ENCODE results near the gene UFC1. TPM values are rescaled to one million over a fixed set of nuclear protein-coding genes. Genes with fewer than 3 reads are reported as not detected.

The UFC1 gene
- total and polyA plus RNA-seq, 2 of the 13 experiments (the other 11 are each of a cell fraction or from before 2014, with no cell fraction given): 72.8 to 85.2 TPM

- TF ChIP-seq REL (CRISPR knock-in tag; conservative IDR thresholded peaks at IDR 0.05) (no peak), ZNF512 (CRISPR knock-in tag; IDR thresholded peaks at IDR 0.05) (no peak), SALL1 (CRISPR knock-in tag; IDR thresholded peaks at IDR 0.05) (peak; percentile 75), ZFX (CRISPR knock-in tag; IDR thresholded peaks at IDR 0.05; ENCODE audit: low read depth) (peak; percentile 91), NR1H2 (CRISPR knock-in tag; IDR thresholded peaks at IDR 0.05; ENCODE audit: borderline replicate concordance, low read depth) (no peak), MATR3 (CRISPR knock-in tag; IDR thresholded peaks at IDR 0.05) (no peak), HNRNPH1 (optimal IDR thresholded peaks at IDR 0.05; ENCODE audit: low read depth, low read length) (no peak), GATAD2A (CRISPR knock-in tag; IDR thresholded peaks at IDR 0.05) (peak; percentile 63; the same call in 1 of the 2 replicates), ARNT (IDR thresholded peaks at IDR 0.05) (no peak), ZFP1 (CRISPR knock-in tag; IDR thresholded peaks at IDR 0.05) (no peak), TBX3 (IDR thresholded peaks at IDR 0.05; ENCODE audit: borderline replicate concordance) (0 out of 2 replicates have a peak, but pooled peaks have one; percentile 35), SMYD3 (CRISPR knock-in tag; IDR thresholded peaks at IDR 0.05) (0 out of 2 replicates have a peak, but pooled peaks have one; percentile 74), RCOR2 (CRISPR knock-in tag; IDR thresholded peaks at IDR 0.05) (no peak), ZSCAN29 (CRISPR knock-in tag; conservative IDR thresholded peaks at IDR 0.05) (peak; percentile 96), ZNF460 (CRISPR knock-in tag; IDR thresholded peaks at IDR 0.05; ENCODE audit: borderline replicate concordance) (no peak), ATF7 (IDR thresholded peaks at IDR 0.05) (no peak), ATF7 (CRISPR knock-in tag; IDR thresholded peaks at IDR 0.05) (peak; percentile 77; the same call in 1 of the 2 replicates), SUZ12 (IDR thresholded peaks at IDR 0.05; ENCODE audit: low read depth, low read length) (no peak), ZNF576 (CRISPR knock-in tag; IDR thresholded peaks at IDR 0.05) (no peak; the same call in 1 of the 2 replicates), TOE1 (CRISPR knock-in tag; IDR thresholded peaks at IDR 0.05) (no peak; the same call in 1 of the 2 replicates), PPARG (CRISPR knock-in tag; conservative IDR thresholded peaks at IDR 0.05) (peak; percentile 24; the same call in 1 of the 2 replicates), SKI (IDR thresholded peaks at IDR 0.05; ENCODE audit: partially characterized antibody) (peak; percentile 60), ZNF83 (CRISPR knock-in tag; IDR thresholded peaks at IDR 0.05; ENCODE audit: borderline replicate concordance) (peak; percentile 51; the same call in 1 of the 2 replicates), RFXAP (CRISPR knock-in tag; IDR thresholded peaks at IDR 0.05; ENCODE audit: borderline replicate concordance) (no peak; the same call in 1 of the 2 replicates), ZNF264 (CRISPR knock-in tag; IDR thresholded peaks at IDR 0.05) (peak; percentile 99), NCOA5 (CRISPR knock-in tag; IDR thresholded peaks at IDR 0.05) (no peak), TCF7L2 (IDR thresholded peaks at IDR 0.05; ENCODE audit: low read depth, low read length) (no peak), RBFOX2 (IDR thresholded peaks at IDR 0.05; ENCODE audit: low read depth, low read length) (peak; percentile 86), SP2 (CRISPR knock-in tag; IDR thresholded peaks at IDR 0.05) (no peak), PCBP2 (optimal IDR thresholded peaks at IDR 0.05; ENCODE audit: low read depth, low read length, poor library complexity, severe bottlenecking) (no peak), ZNF446 (CRISPR knock-in tag; IDR thresholded peaks at IDR 0.05) (no peak; the same call in 1 of the 2 replicates), ARID2 (CRISPR knock-in tag; IDR thresholded peaks at IDR 0.05; ENCODE audit: borderline replicate concordance) (no peak), MXI1 (IDR thresholded peaks at IDR 0.05; ENCODE audit: borderline replicate concordance, low read depth, low read length) (peak; percentile 93; the same call in 2 of the 3 replicates)
Measured at GRCh38 chr1:161177112-161177935, 23.5 kb downstream of the UFC1 start, which contains the start of gene B4GALT3 (continued).

Data from HepG2 (cell line).